ENCODE results near the gene RPH3AL.

The RPH3AL gene

DNA sequence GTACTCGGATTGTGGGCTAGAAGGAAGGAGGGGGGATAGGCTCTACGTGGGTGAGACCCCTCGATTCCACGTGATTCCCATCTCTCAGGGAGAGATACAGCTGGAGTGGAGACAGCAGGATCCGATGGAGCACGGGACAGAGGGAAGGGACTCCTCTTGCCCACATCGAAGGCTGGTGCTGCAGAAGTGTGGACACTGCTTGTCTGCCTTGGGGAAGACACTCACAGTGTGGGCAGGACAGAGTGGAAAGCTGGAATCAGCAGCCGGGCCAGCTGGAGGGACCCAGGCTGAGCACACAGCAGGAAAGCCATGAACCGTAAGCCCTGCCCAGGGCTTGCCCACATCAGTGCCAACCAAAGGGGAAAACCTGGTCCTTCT is 42.1 kb upstream of the RPH3AL start:
- no peak overlapping the region for H3K4me3 ChIP-seq (ENCODE audit: low read depth, low read length)
- TF ChIP-seq ZNF692 (tag by site-specific recombination; IDR thresholded peaks at IDR 0.05) (no peak), ZNF433 (tag by site-specific recombination; IDR thresholded peaks at IDR 0.05; ENCODE audit: low read depth) (no peak), KLF16 (tag by site-specific recombination; IDR thresholded peaks at IDR 0.05) (no peak), HOXD13 (CRISPR knock-in tag; IDR thresholded peaks at IDR 0.05; ENCODE audit: borderline replicate concordance) (no peak), KLF9 (tag by site-specific recombination; IDR thresholded peaks at IDR 0.05; ENCODE audit: low read depth) (no peak), ZNF626 (tag by site-specific recombination; IDR thresholded peaks at IDR 0.05) (no peak), ZNF266 (tag by site-specific recombination; IDR thresholded peaks at IDR 0.05; ENCODE audit: low read depth) (no peak), ZNF10 (tag by site-specific recombination; IDR thresholded peaks at IDR 0.05) (no peak), ZNF354C (tag by site-specific recombination; IDR thresholded peaks at IDR 0.05; ENCODE audit: borderline replicate concordance, low read depth) (no peak), ZNF416 (tag by site-specific recombination; IDR thresholded peaks at IDR 0.05) (no peak), HOXA7 (CRISPR knock-in tag; IDR thresholded peaks at IDR 0.05; ENCODE audit: borderline replicate concordance) (no peak)
- TF ChIP-seq, protein P1, sequence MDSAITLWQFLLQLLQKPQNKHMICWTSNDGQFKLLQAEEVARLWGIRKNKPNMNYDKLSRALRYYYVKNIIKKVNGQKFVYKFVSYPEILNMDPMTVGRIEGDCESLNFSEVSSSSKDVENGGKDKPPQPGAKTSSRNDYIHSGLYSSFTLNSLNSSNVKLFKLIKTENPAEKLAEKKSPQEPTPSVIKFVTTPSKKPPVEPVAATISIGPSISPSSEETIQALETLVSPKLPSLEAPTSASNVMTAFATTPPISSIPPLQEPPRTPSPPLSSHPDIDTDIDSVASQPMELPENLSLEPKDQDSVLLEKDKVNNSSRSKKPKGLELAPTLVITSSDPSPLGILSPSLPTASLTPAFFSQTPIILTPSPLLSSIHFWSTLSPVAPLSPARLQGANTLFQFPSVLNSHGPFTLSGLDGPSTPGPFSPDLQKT (IDR thresholded peaks at IDR 0.05; ENCODE audit: borderline replicate concordance, low read depth, low read length): no peak
- TF ChIP-seq, protein P2, sequence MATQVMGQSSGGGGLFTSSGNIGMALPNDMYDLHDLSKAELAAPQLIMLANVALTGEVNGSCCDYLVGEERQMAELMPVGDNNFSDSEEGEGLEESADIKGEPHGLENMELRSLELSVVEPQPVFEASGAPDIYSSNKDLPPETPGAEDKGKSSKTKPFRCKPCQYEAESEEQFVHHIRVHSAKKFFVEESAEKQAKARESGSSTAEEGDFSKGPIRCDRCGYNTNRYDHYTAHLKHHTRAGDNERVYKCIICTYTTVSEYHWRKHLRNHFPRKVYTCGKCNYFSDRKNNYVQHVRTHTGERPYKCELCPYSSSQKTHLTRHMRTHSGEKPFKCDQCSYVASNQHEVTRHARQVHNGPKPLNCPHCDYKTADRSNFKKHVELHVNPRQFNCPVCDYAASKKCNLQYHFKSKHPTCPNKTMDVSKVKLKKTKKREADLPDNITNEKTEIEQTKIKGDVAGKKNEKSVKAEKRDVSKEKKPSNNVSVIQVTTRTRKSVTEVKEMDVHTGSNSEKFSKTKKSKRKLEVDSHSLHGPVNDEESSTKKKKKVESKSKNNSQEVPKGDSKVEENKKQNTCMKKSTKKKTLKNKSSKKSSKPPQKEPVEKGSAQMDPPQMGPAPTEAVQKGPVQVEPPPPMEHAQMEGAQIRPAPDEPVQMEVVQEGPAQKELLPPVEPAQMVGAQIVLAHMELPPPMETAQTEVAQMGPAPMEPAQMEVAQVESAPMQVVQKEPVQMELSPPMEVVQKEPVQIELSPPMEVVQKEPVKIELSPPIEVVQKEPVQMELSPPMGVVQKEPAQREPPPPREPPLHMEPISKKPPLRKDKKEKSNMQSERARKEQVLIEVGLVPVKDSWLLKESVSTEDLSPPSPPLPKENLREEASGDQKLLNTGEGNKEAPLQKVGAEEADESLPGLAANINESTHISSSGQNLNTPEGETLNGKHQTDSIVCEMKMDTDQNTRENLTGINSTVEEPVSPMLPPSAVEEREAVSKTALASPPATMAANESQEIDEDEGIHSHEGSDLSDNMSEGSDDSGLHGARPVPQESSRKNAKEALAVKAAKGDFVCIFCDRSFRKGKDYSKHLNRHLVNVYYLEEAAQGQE (tag by site-specific recombination; IDR thresholded peaks at IDR 0.05): no peak
- H3K9me3 ChIP-seq (ENCODE audit: control insufficient read depth, insufficient read depth, low read depth, low read length): no peaks in the 10 kb centered on the region
- H3K4me1 ChIP-seq (ENCODE audit: control insufficient read depth, insufficient read depth, low read length): no peaks in the 10 kb centered on the region
- CTCF ChIA-PET: interaction anchor here (0.6 to 1.3 kb wide), 4 partner anchors 8 to 17 kb away, joined by 3 to 5 read pairs (median 4); no protein-coding TSS in a partner anchor
- H3K36me3 ChIP-seq (ENCODE audit: control insufficient read depth in 2 of 2, insufficient read depth in 1 of 2, low read length in 2 of 2): no peaks in the 10 kb centered on the region
- POLR2A ChIA-PET: no interaction called here
- no peak overlapping the region for H3K27ac ChIP-seq (ENCODE audit: extremely low read depth, low read depth, low read length)

DNA sequence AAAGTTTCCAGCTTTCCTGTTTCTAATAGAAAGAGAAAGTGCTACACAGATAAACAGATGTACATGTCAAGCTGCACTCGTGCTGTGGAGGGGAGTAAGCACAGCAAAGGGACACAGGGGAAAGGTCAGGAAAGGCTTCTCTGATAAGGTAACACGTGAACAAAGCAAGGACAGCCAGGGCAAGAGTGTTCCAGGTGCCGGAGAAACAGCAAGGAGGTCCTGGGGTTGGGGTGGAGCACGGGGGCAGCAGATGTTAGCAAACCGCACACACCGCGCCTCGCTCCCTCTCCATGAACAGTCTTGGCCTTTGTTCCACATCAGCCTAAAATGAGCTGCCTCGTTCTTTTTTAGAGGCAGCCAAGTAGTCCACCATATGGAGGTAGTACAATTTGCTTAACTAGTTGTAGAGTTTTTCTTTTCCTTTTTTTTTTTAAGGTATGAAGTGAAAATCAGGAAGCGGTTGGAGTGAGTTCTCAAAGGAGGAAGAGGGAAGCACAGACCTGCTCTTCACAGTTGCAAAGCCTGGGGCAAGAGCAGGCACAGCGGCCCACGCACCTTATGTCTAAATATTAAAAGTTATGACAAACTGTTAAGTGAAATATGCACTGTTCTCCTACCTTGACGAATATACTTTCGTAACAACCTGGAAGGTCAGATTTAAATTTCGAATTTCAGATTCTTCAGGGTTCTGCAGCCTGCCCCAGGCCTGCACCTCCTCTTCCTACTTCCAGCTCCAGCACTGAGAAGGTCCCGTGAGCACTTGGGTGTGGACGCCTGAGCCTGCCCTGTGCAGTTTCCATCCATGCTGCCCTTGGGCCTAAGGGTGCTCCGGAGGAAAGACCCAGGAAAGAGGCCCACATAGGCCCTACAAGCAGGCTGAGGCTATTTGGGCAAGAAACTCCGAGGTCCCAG is 41.5 kb upstream of the RPH3AL start:
- no peaks in the 10 kb centered on the region for H3K36me3 ChIP-seq (ENCODE audit: control insufficient read depth in 2 of 2, insufficient read depth in 1 of 2, low read length in 2 of 2)
- POLR2A ChIA-PET: no interaction called here
- no peak overlapping the region for H3K4me3 ChIP-seq (ENCODE audit: low read depth, low read length)
- H3K27ac ChIP-seq (ENCODE audit: extremely low read depth, low read depth, low read length): no peak overlapping the region
- H3K4me1 ChIP-seq (ENCODE audit: control insufficient read depth, insufficient read depth, low read length): no peaks in the 10 kb centered on the region
- CTCF ChIA-PET: interaction anchor here (1.0 to 1.3 kb wide), 3 partner anchors 7 to 18 kb away, joined by 3 to 5 read pairs (median 4); no protein-coding TSS in a partner anchor
- no peaks in the 10 kb centered on the region for H3K9me3 ChIP-seq (ENCODE audit: control insufficient read depth, insufficient read depth, low read depth, low read length)
- TF ChIP-seq ZNF223 (tag by site-specific recombination; IDR thresholded peaks at IDR 0.05) (no peak), YY1 (tag by site-specific recombination; IDR thresholded peaks at IDR 0.05) (no peak), YY2 (tag by site-specific recombination; IDR thresholded peaks at IDR 0.05) (no peak), HOXA7 (CRISPR knock-in tag; IDR thresholded peaks at IDR 0.05; ENCODE audit: borderline replicate concordance) (no peak), ZNF155 (tag by site-specific recombination; IDR thresholded peaks at IDR 0.05) (no peak), INSM2 (tag by site-specific recombination; IDR thresholded peaks at IDR 0.05) (no peak), ZNF114 (tag by site-specific recombination; IDR thresholded peaks at IDR 0.05) (no peak), ZNF175 (tag by site-specific recombination; IDR thresholded peaks at IDR 0.05) (no peak), HOXC10 (CRISPR knock-in tag; IDR thresholded peaks at IDR 0.05) (no peak), SETDB1 (IDR thresholded peaks at IDR 0.05; ENCODE audit: insufficient read length, low read length) (no peak), ZNF23 (tag by site-specific recombination; IDR thresholded peaks at IDR 0.05; ENCODE audit: borderline replicate concordance) (no peak), KLF16 (tag by site-specific recombination; IDR thresholded peaks at IDR 0.05) (no peak)
- TF ChIP-seq, protein P3, sequence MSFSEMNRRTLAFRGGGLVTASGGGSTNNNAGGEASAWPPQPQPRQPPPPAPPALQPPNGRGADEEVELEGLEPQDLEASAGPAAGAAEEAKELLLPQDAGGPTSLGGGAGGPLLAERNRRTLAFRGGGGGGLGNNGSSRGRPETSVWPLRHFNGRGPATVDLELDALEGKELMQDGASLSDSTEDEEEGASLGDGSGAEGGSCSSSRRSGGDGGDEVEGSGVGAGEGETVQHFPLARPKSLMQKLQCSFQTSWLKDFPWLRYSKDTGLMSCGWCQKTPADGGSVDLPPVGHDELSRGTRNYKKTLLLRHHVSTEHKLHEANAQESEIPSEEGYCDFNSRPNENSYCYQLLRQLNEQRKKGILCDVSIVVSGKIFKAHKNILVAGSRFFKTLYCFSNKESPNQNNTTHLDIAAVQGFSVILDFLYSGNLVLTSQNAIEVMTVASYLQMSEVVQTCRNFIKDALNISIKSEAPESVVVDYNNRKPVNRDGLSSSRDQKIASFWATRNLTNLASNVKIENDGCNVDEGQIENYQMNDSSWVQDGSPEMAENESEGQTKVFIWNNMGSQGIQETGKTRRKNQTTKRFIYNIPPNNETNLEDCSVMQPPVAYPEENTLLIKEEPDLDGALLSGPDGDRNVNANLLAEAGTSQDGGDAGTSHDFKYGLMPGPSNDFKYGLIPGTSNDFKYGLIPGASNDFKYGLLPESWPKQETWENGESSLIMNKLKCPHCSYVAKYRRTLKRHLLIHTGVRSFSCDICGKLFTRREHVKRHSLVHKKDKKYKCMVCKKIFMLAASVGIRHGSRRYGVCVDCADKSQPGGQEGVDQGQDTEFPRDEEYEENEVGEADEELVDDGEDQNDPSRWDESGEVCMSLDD (tag by site-specific recombination; IDR thresholded peaks at IDR 0.05): no peak
